GM15510 (cell line): ENCODE data around the gene GBA2.

Experiments
- POLR2A ChIP-seq: IDR thresholded peaks from 3 replicates; pipeline ENCODE4 v1.6.1; 2011; ENCODE audit warnings: borderline replicate concordance; ENCODE audit not compliant: insufficient read length; ENCODE audit errors: extremely low read depth

The GBA2 gene

DNA sequence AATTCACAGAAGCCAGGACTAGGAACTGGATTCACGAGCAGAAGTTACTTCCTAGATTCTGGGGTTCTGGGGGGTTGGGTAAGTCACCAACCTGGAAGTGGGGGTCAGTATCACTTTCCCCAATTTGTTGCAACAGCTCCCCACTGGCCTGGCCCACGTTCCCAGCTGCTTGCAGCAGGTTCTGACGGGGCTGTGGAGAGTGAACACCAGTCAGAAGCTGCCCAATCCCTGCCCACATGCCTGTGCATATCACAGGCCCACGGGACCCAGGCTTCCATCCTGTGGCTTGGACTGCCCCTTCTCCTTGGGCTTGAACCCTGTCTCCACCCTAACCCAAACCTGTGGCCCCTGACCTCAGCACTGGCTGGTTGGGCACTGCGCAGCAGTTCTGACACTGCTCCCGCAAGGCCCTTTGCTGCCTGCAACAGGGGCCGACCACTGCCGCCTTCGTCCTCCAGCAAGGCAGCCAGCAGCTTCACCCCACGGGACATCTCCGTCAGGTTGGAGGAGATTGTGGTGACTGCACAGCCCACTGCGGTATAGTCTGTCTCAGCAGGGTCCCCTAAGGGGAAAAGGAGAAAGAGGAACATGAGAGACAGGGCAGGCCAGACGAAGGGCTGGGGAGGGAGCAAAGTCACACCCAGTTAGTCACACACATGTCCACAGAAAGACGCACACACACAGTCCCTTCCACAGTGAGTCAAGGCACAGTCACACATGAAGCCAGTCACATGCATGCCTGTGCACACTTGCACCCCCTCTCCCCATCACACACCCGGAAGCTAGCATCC is 30.1 kb downstream of the GBA2 start:
- no peak for TF ChIP-seq POLR2A

DNA sequence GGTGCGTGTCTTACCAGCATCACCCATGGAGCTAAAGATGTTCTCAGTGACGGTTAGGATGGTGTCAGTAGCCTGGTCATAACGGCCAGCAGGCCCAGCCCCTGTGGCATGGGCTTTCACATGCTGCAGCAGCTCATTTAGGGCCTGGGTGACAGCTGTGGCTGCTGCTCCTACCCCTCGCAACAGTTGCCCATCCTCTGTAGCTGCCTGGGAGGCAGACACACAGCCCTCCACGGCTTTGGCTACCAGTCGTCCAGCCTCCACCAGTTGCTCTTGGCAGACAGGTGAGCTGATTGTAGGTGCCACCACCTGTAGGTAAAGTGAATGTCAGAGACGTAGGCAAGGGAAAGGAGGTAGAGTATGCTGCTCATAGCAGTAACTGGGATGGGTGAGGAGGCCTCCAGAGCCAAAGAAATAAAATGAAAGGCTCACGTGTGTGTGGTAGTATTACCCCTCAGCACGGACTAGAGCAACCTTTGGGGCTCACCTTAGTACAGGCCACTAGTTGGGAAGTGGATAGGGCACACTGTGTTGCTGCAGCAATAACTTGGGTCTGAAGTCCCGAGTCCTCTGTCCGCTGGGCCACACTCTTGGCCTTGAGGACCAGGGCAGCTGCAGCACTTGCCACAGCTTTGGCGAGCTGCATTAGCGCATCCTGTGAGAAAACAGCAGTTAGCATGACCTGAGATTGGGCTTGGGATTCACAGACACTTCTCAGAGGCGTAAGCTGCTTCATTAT is 31.7 kb downstream of the GBA2 start:
- TF ChIP-seq POLR2A: no peak

DNA sequence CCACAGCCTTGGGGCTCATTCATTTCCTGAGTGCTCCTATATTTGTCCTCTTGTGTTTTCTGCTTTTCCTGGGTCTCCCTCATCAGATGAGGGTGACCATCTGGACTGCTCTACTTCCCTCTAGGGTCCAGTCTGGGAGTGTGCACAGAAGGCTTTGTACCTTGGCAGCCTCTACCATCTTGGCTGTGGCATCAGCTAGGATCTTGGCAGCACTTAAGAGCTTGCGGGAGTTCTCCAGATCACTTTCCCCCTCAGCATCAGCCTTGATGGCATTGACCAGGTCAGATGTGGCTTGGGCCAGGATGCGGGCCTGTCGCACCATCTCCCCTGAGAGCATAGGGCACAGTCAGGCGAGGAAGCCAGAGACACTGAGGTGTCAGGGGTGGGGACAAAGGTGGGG is 32.8 kb downstream of the GBA2 start:
- TF ChIP-seq POLR2A: no peak

DNA sequence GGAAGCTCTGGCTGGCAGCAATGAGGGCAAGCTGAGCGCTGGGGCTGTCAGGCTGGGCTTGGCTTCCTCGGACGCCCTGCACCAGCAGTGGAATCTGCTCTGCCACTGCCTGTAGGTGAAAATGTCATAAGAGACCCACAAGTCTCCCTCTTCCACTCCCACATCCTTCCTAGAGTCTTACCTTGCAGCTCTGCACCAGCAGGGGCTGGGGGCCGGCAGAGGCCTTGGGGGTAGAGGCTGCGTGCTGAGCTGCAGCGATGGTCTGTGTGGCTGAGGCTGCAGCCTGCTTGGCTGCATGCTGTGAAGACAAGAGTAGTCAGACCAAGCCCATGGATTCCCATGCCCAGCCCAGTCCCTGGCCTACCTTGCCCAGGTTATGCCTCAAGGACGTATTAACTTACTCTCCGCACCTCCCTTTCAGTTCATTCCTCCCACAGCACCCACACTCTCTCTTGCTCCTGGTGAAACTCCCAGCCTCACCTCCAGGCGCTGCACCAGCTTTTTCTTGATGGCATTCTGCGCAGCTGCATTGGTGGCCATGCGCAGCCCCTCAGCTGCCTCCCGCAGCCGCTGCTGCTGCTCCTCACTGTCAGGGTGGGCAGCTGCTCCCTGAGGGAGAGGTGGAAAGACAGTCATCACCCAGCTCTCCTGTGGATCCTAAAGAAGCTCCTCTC is 34.3 kb downstream of the GBA2 start:
- TF ChIP-seq POLR2A: no peak

DNA sequence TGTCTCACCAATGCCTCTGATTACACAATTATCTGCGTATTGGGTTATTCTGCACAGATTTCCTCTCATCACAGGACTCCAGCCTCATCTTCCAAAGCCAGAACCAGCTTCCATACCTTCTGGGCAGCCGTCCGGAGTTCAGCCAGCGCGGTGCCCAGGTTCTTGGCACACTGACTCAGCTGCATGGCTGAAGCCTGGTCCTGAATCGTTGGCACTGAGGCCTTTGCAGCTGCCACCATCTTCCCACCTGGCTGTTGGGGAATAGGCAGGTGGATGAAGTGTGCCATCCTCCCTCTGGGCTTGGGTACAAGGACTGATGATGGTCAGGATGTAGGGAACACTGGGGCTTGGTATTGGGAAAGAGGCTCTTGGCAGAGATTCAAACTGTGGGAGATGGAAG is 34.9 kb downstream of the GBA2 start:
- TF ChIP-seq POLR2A: no peak

DNA sequence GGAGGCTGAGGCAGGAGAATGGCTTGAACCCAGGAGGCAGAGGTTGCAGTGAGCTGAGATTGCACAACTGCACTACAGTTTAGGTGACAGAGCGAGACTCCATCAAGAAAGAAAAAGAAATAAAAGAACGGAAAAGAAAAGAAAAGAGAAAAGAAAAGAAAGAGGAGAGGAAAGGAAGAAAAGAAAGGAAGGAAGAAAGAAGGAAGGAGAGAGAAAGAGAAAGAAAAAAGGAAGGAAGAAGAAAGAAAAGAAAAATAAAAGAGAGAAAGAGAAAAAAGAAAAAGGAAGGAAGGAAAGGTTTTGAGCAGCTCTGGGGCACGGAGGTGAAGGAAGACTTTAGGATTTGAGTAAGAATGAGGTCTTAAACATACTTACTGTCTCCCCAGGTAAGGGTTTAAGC is 35.5 kb downstream of the GBA2 start:
- no peak for TF ChIP-seq POLR2A

DNA sequence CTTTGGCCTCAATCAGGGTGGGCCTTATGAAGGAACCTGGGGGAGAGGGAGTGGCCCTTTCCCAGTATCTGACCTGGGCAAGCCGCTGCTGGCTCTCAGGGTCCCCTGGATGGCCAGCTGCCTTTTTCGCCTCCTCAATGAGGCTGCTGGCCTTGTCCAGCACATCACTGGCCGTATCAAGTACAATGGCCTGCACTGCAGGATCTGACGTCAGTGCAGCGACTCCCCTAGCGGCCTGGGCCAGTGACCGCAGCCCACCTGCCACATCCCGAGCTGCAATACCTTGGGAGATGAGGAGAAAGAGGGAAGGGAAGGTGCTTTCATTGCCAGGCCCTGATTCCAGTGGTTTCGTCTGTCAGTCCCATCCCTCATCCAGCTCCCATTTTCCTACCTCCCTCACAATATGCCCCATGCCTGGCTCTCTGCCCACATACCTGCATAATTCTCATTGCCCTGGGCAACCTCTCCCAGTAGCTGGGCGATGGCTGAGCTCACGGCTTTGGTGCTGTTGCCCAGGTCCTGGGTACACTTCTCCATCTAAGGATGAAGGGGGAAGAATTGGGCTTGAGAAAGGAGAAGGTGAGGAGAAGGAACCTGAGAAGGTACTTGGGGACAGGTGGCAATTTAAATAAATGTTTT is 36.1 kb downstream of the GBA2 start:
- TF ChIP-seq POLR2A: no peak

DNA sequence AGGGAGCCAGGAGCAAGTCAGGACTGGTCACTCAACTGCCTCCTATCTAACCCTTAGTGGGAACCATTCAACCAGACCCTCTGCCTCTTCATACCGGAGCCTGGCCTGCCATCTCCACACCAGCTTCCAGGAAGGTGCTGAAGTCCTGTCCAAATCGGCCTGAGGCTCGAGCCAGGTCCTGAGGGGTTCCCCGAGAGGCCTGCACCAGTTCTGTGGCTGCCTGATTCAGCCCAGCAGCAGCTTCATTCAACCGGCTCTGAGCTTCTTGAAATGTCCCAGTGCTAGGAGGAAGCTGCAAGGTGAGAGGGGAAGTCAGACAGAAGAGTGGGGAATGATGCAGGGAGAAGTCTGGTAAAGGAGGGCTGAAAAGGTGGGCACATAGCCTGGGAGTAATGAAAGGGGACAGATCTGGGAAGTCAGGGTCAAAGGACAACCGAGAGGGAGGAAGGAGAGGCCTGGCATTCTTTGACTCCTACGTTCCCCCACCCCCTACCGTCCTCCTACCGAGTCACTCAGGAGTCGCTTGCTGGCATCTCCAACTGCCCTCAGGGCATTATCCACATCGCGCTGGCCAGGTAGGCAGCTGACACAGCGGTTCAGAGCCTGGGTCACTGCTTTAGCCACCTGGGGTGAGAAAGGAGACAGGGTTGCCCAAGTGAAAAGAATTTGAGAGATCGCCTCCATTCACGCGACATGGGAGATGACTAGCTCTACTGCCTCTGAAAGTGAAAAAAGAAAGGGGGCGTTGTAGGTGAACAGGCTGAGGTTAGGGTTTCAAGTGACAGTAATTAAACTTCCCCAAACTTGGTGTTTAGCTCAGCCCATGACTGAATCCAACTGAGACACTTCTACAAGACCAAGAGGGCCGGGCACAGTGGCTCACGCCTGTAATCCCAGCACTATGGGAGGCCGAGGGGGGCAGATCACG is 37.3 kb downstream of the GBA2 start:
- TF ChIP-seq POLR2A: no peak

DNA sequence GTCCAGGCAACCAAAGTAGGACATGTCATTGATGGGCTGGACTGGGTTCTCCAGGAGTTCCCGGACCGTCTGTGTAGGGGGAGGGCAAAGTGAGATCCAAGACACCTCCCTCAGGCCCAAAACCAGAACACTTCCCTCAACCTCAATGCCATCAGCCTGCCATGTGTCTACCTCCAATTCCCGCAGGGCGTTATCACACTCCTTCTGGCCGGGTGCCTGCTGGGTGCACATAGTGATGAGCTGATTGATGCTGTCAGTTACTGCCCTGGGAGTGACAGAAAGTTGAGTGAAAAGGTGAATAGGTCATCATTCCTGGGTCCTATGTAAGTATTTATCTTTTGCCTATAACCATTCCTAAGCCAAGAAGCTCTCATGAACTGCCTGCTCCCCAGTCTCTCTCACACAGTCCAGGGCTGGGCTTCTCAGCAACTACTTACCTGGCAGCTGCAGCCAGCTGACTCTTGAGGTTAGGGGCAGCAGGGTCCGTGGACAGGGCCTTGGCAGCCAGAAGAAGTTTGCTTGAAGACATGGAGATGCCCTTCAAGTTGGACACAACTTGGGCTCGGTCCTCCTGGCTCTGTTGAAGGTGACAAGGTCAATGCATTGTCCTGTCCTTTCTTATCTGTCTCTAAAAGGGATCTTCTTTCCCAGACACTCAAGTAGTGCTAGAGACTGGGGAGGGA is 38.1 kb downstream of the GBA2 start:
- TF ChIP-seq POLR2A: no peak

DNA sequence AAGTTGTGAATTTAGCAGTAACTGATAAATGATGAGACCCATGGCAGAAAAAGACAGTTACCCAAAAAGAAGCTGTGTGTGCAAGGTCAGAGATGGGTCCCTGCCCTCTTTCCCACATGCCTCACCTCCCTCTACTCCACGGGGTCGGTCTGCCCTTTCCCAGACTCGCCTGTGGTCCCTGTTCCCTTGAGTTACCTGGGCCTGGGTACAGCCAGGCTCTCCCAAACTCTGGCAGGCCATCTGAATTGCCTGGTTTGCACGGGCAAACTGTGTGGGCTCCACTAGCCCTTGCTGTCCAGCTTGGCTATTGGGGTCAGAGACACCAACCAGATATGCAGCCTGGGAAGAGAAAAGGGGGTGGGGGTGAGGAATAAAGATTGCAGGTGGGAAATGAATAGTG is 40.9 kb downstream of the GBA2 start:
- TF ChIP-seq POLR2A: no peak

DNA sequence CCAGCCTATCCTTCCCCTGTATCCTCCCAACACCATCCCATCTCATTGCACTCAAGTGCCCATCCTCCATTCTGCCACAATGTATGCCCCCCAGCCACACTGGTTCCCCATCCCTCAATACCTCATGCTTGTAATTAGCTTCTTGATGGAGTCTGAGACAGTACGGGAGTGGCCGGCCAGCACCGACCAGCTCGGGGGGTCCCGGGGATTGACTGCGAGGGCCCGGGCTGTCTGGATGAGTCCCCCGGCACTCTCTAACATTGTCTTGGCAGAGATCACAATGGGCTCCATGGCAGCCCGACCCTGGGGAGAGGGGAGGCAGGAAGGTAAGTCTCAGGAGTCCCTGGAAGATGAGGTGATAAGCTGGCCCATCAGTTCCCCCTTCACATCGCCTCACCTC is 42.1 kb downstream of the GBA2 start:
- no peak for TF ChIP-seq POLR2A

DNA sequence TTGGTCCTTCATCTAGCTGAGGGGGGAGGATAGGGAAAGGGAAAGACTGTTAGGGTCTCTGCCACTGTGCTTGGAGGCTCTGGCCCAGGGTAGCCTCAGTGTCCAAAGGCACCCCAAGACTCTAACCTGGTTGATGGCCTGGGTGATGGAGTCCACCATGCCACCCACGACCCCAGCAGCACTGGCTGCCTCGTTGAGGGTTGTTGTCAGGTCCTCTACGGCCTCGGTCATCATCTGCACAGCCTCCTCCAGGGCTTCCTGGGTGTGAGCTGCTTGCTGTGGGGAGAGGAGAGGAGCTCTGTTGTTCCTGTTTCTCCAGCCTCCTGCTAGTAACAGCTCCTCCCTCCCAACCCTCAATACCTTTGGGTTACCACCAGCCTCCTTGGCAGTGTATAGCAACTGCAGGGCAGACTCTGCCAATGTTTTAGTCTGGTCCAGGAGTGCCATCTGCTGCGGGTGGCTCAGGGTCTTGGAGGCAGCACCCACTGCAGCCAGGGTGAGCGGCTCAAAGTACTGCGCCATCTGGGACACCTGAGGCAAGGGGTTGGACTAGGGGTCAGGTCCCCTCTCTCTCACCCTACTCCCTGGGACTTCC is 43.1 kb downstream of the GBA2 start:
- no peak for TF ChIP-seq POLR2A

DNA sequence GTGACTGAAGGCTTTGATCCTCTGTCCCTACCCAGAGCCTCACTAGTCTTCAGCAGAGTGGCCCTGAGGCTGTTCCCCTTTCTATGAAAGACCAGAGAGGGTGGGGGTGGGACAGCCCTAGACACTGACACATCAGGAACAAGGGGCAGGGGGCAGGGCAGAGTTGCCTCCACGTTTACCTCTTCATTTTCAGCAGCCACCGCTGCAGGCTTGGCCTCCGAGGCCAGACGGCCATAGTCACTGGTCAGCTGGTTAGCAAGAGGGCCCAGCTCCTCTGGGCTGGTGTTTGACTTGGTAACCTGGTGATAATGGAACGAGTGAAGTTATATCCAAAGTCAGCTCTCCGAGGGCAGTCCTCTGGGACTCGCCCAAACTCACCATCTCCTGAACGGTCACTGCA is 43.7 kb downstream of the GBA2 start:
- TF ChIP-seq POLR2A: no peak
